GM18507 (cell line): ENCODE data around the gene SPAST.
"Not testable (repeated sequence)": the region's sequence is repeated elsewhere in the genome, so short reads cannot be mapped to it uniquely, and the experiment has no call there.

Experiments
- DNase-seq: peaks from one replicate; pipeline ENCODE4 v3.0.0; 2011; ENCODE audit warnings: low read depth; ENCODE audit not compliant: insufficient read length; ENCODE audit errors: extremely low spot score
- FAIRE-seq: peaks from 2 replicates; lab custom pipeline; 2011; peaks lifted over from hg19 to GRCh38; lab: Jason Lieb, UNC

Gene SPAST

DNA sequence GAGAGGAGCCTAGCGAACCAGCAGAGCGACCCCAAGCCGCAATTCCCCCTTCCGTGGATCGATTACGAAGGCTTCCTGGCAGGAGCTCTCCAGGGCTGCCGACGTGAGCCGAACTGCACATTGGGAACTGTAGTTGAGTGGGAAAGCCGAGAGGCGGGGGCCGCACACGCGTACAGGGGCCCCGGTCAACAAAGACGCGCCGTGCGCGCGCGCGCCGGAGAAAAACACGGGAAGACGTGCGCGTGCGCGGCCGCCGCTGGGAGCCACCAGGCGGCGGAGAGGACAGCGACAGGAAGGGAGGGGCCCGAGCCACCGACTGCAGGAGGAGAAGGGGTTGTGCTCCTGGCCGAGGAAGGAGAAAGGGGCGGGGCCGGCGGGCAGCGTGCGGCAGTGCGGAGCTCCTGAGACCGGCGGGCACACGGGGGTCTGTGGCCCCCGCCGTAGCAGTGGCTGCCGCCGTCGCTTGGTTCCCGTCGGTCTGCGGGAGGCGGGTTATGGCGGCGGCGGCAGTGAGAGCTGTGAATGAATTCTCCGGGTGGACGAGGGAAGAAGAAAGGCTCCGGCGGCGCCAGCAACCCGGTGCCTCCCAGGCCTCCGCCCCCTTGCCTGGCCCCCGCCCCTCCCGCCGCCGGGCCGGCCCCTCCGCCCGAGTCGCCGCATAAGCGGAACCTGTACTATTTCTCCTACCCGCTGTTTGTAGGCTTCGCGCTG, at the start of gene SPAST:
Gene SPAST (plus strand): TSS at position 247 of the 711 bp plus-strand sequence. CDS start 276 bp downstream, at position 523.
- peak; percentile 98 for FAIRE-seq
- peak; percentile 97 for DNase-seq

GRCh38 chr2:32018789-32019482, 44.4 kb upstream of the SPAST start:
- not testable (repeated sequence) for FAIRE-seq, DNase-seq

- FAIRE-seq, DNase-seq: not testable (repeated sequence)
Observed at GRCh38 chr2:32034198-32034887, 29.0 kb upstream of the SPAST start.

GRCh38 chr2:32039447-32040219, 23.7 kb upstream of the SPAST start, which contains the start of gene DPY30:
TSS of gene DPY30 (minus strand) at chr2:32039805. CDS start at chr2:32039456, 349 bp downstream.
- FAIRE-seq (peak; percentile 91), DNase-seq (peak; percentile 87)

DNA sequence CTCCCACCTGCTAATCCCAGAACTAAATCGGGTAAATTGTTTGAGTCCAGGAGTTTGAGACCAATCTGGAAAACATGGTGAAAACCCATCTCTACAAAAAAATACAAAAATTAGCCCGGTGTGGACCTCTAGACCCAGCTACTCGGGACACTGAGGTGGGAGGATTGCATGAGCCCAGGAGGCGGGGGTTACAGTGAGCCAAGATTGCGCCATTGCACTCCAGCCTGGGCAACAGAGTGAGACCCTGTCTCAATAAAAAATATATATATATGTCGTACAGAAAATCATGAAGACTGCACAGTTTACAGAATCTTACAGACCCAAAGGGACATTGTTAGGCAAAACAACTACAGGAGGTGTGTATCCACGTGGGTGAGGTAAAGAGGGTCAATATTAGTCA, 19.8 kb upstream of the SPAST start:
- FAIRE-seq, result no peak
- no peak for DNase-seq

GRCh38 chr2:32051836-32052439, 11.4 kb upstream of the SPAST start:
- FAIRE-seq, result no peak

GRCh38 chr2:32054583-32054982, 8.8 kb upstream of the SPAST start:
- FAIRE-seq, DNase-seq: not testable (repeated sequence)

More at GRCh38 chr2:32051836-32052439, 11.4 kb upstream of the SPAST start:
- DNase-seq, result no peak

DNA sequence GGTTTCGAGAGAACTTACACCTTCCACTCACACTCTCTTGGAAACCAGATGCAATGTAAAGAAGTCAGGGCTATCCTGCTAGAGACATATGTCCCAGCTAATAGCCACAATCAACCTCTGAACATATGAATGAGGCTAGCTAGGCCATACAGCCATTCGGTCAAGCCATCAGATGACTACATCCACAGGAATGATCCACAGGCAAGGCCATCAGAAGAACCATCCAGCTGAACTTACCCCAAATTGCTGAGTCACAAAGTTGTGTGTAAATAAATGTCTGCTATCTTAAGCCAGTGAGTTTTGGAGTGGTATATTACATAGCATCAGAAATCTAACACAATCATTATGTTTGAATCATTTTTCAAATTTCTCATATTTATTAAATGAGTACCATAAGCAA, 5.2 kb upstream of the SPAST start:
- no peak for FAIRE-seq

DNA sequence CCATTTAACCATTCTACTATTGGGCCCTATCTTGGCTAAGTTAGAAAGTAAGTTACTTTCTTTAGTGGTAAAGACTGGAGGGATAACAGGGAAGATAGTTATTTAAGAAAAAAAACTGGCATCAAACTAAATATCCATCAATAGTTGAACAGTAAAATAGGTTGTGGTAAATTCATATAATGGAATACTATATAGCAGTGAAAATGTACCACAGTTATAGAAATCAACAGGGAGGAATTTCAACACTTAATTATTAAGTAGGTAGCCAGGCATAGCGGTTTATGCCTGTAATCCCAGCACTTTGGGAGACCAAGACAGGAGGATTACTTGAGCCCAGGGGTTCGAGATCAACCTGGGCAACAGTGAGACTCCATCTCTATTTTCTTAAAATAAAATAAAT, 3.1 kb upstream of the SPAST start:
- FAIRE-seq (no peak), DNase-seq (no peak)

More for the DNA sequence above, 5.2 kb upstream of the SPAST start:
- DNase-seq, result no peak

- FAIRE-seq (no peak), DNase-seq (no peak)
Observed at GRCh38 chr2:32061430-32061829, 1.9 kb upstream of the SPAST start.

GRCh38 chr2:32061973-32062861, 1.1 kb upstream of the SPAST start:
- DNase-seq (no peak), FAIRE-seq (no peak)

- DNase-seq, result no peak
- FAIRE-seq, result peak; percentile 9
Observed at GRCh38 chr2:32064021-32064601, 755 bp downstream of the SPAST start.

DNA sequence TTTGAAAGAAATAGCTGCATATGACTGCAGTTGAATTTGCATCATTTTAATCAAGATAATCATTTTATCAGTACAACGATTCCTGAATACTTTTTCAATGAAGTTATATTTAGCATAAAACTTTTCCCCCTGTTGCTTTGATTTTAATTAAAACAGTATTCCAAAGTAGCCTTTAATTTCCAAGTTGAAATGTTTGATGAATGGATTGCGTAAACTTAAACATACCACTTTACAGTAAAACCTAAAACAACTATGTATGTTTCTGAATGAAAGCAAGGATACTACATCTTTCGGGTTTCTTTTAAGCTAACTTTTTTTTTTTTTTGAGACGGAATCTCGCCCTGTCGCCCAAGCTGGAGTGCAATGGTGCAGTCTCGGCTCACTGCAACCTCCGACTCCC, 1.4 kb downstream of the SPAST start:
- no peak for DNase-seq
- FAIRE-seq, result peak; percentile 38

- FAIRE-seq (no peak), DNase-seq (no peak)
Observed at GRCh38 chr2:32067549-32067948, 4.2 kb downstream of the SPAST start.

DNA sequence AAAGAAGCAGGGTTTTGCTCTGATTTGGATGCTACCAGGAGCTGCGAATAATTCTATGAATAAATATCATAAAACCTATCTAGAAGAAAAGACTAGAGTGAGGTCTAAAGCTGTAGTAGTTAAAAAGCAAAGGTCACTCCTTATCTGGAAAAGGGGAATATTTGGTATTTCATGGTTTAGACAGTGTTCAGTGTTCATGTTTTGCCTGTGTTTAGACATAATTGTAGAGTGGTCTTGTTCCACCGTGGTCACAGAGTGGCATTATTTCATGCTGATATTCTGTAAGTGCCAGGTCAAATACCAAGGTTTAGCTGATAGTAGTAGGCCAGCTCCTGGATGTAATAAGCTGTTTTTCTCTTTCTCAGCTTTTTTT, 10.8 kb downstream of the SPAST start:
- FAIRE-seq (no peak), DNase-seq (no peak)

- no peak for DNase-seq
- no peak for FAIRE-seq
Observed at GRCh38 chr2:32095671-32096070, 32.3 kb downstream of the SPAST start.

DNA sequence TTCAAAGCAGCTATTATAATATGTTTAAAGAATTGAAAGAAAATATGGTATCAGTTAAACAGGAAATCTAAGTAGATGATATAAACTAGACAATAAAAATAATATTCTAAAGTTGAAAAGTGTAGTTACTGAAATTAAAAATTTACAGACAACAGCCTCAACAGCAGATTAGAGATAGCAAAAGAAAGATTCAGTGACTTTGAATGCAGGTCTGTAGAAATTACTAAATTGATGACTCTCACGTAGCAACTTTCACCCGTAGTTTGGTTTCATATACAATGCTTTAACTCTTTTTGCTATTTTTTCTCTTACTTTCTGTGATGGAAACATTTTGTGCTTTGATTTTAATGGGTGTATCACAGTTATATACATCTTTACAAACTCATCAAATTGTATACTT, 44.8 kb downstream of the SPAST start:
- FAIRE-seq (no peak), DNase-seq (no peak)

- DNase-seq (no peak), FAIRE-seq (no peak)
Observed at GRCh38 chr2:32118055-32118454, 54.7 kb downstream of the SPAST start.
